Measurements from ENCODE around the gene SCARB1.

The SCARB1 gene

GRCh38 chr12:124750149-124750656 is 113.5 kb downstream of the SCARB1 start:
- Histone ChIP-seq H3K9me3 (ENCODE audit: control insufficient read depth, insufficient read depth, low read length) (peaks cover 9% of the 10 kb centered on the region), H3K4me1 (ENCODE audit: control insufficient read depth, low read length) (no peaks in the 10 kb centered on the region), H3K27me3 (ENCODE audit: control insufficient read depth, low read length) (peaks cover 31% of the 10 kb centered on the region), H3K27ac (ENCODE audit: low read depth, low read length) (no peak overlapping the region), H3K36me3 (ENCODE audit: control insufficient read depth, low read length) (no peaks in the 10 kb centered on the region), H3F3A (ENCODE audit: control insufficient read depth, insufficient read depth) (no peaks in the 10 kb centered on the region), H4K20me1 (ENCODE audit: control insufficient read depth, insufficient read depth, low read depth, low read length) (no peaks in the 10 kb centered on the region), H3K79me2 (ENCODE audit: control insufficient read depth, low read length) (no peaks in the 10 kb centered on the region), H3K9me2 (replicated peaks; ENCODE audit: control insufficient read depth, low read length) (no peaks in the 10 kb centered on the region), H3K4me2 (ENCODE audit: low read length) (no peak overlapping the region), H3K4me3 (ENCODE audit: low read length) (no peak overlapping the region)
- no peak for TF ChIP-seq CTCF (IDR thresholded peaks at IDR 0.05; ENCODE audit: low read depth, low read length, poor library complexity, severe bottlenecking)
- no peak for TF ChIP-seq EZH2phosphoT487 (IDR thresholded peaks at IDR 0.05; ENCODE audit: borderline replicate concordance, low read length)

- H3K9me3 ChIP-seq (ENCODE audit: control insufficient read depth, insufficient read depth, low read length) = peaks cover 9% of the 10 kb centered on the region
- no peaks in the 10 kb centered on the region for H3K79me2 ChIP-seq (ENCODE audit: control insufficient read depth, low read length)
- no peaks in the 10 kb centered on the region for H3K4me1 ChIP-seq (ENCODE audit: control insufficient read depth, low read length)
- H3K4me2 ChIP-seq (ENCODE audit: low read length) = no peak overlapping the region
- H3K4me3 ChIP-seq (ENCODE audit: low read length) = no peak overlapping the region
- TF ChIP-seq EZH2phosphoT487 (IDR thresholded peaks at IDR 0.05; ENCODE audit: borderline replicate concordance, low read length) (no peak), CTCF (IDR thresholded peaks at IDR 0.05; ENCODE audit: low read depth, low read length, poor library complexity, severe bottlenecking) (no peak)
- H3F3A ChIP-seq (ENCODE audit: control insufficient read depth, insufficient read depth) = no peaks in the 10 kb centered on the region
- no peaks in the 10 kb centered on the region for H3K9me2 ChIP-seq (replicated peaks; ENCODE audit: control insufficient read depth, low read length)
- H3K36me3 ChIP-seq (ENCODE audit: control insufficient read depth, low read length) = no peaks in the 10 kb centered on the region
- peaks cover 28% of the 10 kb centered on the region for H3K27me3 ChIP-seq (ENCODE audit: control insufficient read depth, low read length)
- H3K27ac ChIP-seq (ENCODE audit: low read depth, low read length) = no peak overlapping the region
- no peaks in the 10 kb centered on the region for H4K20me1 ChIP-seq (ENCODE audit: control insufficient read depth, insufficient read depth, low read depth, low read length)
Measured at GRCh38 chr12:124749725-124750124, 113.9 kb downstream of the SCARB1 start.

- Histone ChIP-seq H3K36me3 (ENCODE audit: control insufficient read depth, low read length) (no peaks in the 10 kb centered on the region), H3K27ac (ENCODE audit: low read depth, low read length) (no peak overlapping the region), H3K4me2 (ENCODE audit: low read length) (no peak overlapping the region), H3K79me2 (ENCODE audit: control insufficient read depth, low read length) (no peaks in the 10 kb centered on the region), H3K27me3 (ENCODE audit: control insufficient read depth, low read length) (peaks cover 26% of the 10 kb centered on the region), H3K9me3 (ENCODE audit: control insufficient read depth, insufficient read depth, low read length) (no peaks in the 10 kb centered on the region), H4K20me1 (ENCODE audit: control insufficient read depth, insufficient read depth, low read depth, low read length) (no peaks in the 10 kb centered on the region), H3K4me3 (ENCODE audit: low read length) (no peak overlapping the region), H3K4me1 (ENCODE audit: control insufficient read depth, low read length) (no peaks in the 10 kb centered on the region), H3F3A (ENCODE audit: control insufficient read depth, insufficient read depth) (no peaks in the 10 kb centered on the region), H3K9me2 (replicated peaks; ENCODE audit: control insufficient read depth, low read length) (no peaks in the 10 kb centered on the region)
- TF ChIP-seq CTCF (IDR thresholded peaks at IDR 0.05; ENCODE audit: low read depth, low read length, poor library complexity, severe bottlenecking) = no peak
- TF ChIP-seq EZH2phosphoT487 (IDR thresholded peaks at IDR 0.05; ENCODE audit: borderline replicate concordance, low read length) = no peak
Measured at GRCh38 chr12:124747426-124748161, 116.1 kb downstream of the SCARB1 start.
